ENCODE data around the gene GPHN.
A peak's percentile ranks its signal among the peaks of the same experiment; 100 is the strongest.

Gene GPHN

GRCh38 chr14:66603945-66604344, 96.0 kb downstream of the GPHN start:
- DNase-seq, result no peak

GRCh38 chr14:66606826-66607225, 98.9 kb downstream of the GPHN start:
- DNase-seq, result no peak

- no peak for DNase-seq
Observed at GRCh38 chr14:66610154-66610563, 102.2 kb downstream of the GPHN start.

- DNase-seq, result no peak
Observed at GRCh38 chr14:66613344-66613743, 105.4 kb downstream of the GPHN start.

GRCh38 chr14:66619952-66620351, 112.0 kb downstream of the GPHN start:
- DNase-seq, result no peak

GRCh38 chr14:66623838-66624237, 115.9 kb downstream of the GPHN start:
- DNase-seq, result no peak

GRCh38 chr14:66624336-66624937, 116.5 kb downstream of the GPHN start:
- peak; percentile 41 to 66 for DNase-seq

- no peak for DNase-seq
Observed at GRCh38 chr14:66628636-66629035, 120.7 kb downstream of the GPHN start.

- no peak for DNase-seq
Observed at GRCh38 chr14:66629499-66629898, 121.6 kb downstream of the GPHN start.

GRCh38 chr14:66634876-66635275, 126.9 kb downstream of the GPHN start:
- DNase-seq, result no peak

- DNase-seq, result no peak
Observed at GRCh38 chr14:66635435-66635834, 127.5 kb downstream of the GPHN start.

GRCh38 chr14:66636240-66636639, 128.3 kb downstream of the GPHN start:
- no peak for DNase-seq

- DNase-seq, result no peak
Observed at GRCh38 chr14:66638689-66639088, 130.7 kb downstream of the GPHN start.

GRCh38 chr14:66641861-66642635, 134.1 kb downstream of the GPHN start:
- DNase-seq, result no peak

- no peak for DNase-seq
Observed at GRCh38 chr14:66643344-66643743, 135.4 kb downstream of the GPHN start.

GRCh38 chr14:66645716-66646115, 137.8 kb downstream of the GPHN start:
- no peak for DNase-seq

- peak; percentile 94 to 95 for DNase-seq
Observed at GRCh38 chr14:66649498-66649897, 141.6 kb downstream of the GPHN start.

GRCh38 chr14:66650491-66650911, 142.6 kb downstream of the GPHN start:
- DNase-seq, result peak in 1 of 2 experiments; percentile 12

GRCh38 chr14:66651536-66652220, 143.7 kb downstream of the GPHN start:
- no peak for DNase-seq

GRCh38 chr14:66652525-66653106, 144.7 kb downstream of the GPHN start:
- peak in 1 of 2 experiments; percentile 20 for DNase-seq

GRCh38 chr14:66657780-66658179, 149.8 kb downstream of the GPHN start:
- no peak for DNase-seq

GRCh38 chr14:66662374-66662773, 154.4 kb downstream of the GPHN start:
- no peak for DNase-seq

GRCh38 chr14:66677780-66678179, 169.8 kb downstream of the GPHN start:
- DNase-seq, result no peak

- no peak for DNase-seq
Observed at GRCh38 chr14:66680216-66680615, 172.3 kb downstream of the GPHN start.

All from SHP77 (cell line).